Mesenchymal stem cell (in vitro differentiated cells and primary cell): ENCODE results near the gene SETD5.
A peak's percentile ranks its signal among the peaks of the same experiment; 100 is the strongest.

Source experiments
- DNase-seq: peaks from one replicate; pipeline ENCODE4 v3.0.0-alpha.2; 2013
- H2AFZ ChIP-seq: one replicate; pipeline ENCODE4 v1.6.1; 2013; ENCODE audit warnings: low read depth, mild to moderate bottlenecking, control low read depth, inconsistent platforms, low read length, moderate library complexity
- H2AK5ac ChIP-seq: 2 replicates; pipeline ENCODE4 v1.6.1; 2013; ENCODE audit warnings: low read length, moderate library complexity, mild to moderate bottlenecking, inconsistent platforms; ENCODE audit not compliant: severe bottlenecking
- H2BK120ac ChIP-seq: one replicate; pipeline ENCODE4 v1.6.1; 2013; ENCODE audit warnings: low read depth, mild to moderate bottlenecking, inconsistent platforms, low read length, moderate library complexity
- H2BK12ac ChIP-seq, 2 experiments: one replicate each; pipeline ENCODE4 v1.6.1; 2013; ENCODE audit warnings: inconsistent platforms in 2 of 2, low read length in 2 of 2, mild to moderate bottlenecking in 2 of 2, moderate library complexity in 2 of 2, control low read depth in 1 of 2
- H2BK15ac ChIP-seq: one replicate; pipeline ENCODE4 v1.6.1; 2013; ENCODE audit warnings: mild to moderate bottlenecking, low read depth, inconsistent platforms; ENCODE audit not compliant: poor library complexity, severe bottlenecking
- H2BK5ac ChIP-seq: 2 replicates; pipeline ENCODE4 v1.6.1; 2013; ENCODE audit warnings: low read depth, mild to moderate bottlenecking, low read length, control low read depth, inconsistent platforms; ENCODE audit not compliant: poor library complexity, severe bottlenecking
- H3K14ac ChIP-seq, 2 experiments: one replicate each; pipeline ENCODE4 v1.6.1; 2013; ENCODE audit warnings: inconsistent platforms in 2 of 2, low read length in 2 of 2, control low read depth in 1 of 2, mild to moderate bottlenecking in 1 of 2, moderate library complexity in 1 of 2
- H3K18ac ChIP-seq, 2 experiments: one replicate each; pipeline ENCODE4 v1.6.1; 2013; ENCODE audit warnings: inconsistent platforms in 2 of 2, low read length in 2 of 2, control low read depth in 1 of 2, low read depth in 1 of 2, mild to moderate bottlenecking in 1 of 2
- H3K23ac ChIP-seq, 2 experiments: one replicate each; pipeline ENCODE4 v1.6.1; 2013; ENCODE audit warnings: inconsistent platforms in 2 of 2, low read length in 2 of 2, mild to moderate bottlenecking in 2 of 2, moderate library complexity in 2 of 2, control low read depth in 1 of 2
- H3K27ac ChIP-seq: 2 replicates; pipeline ENCODE4 v1.5.1; 2013; ENCODE audit warnings: mild to moderate bottlenecking, moderate library complexity, low read length, control low read depth, inconsistent platforms; ENCODE audit not compliant: poor library complexity, severe bottlenecking
- H3K27me3 ChIP-seq, 2 experiments: 2 replicates each; pipeline versions ENCODE4 v1.6.1 to v1.7.0; 2013; ENCODE audit warnings: low read length in 2 of 2, mild to moderate bottlenecking in 2 of 2, moderate library complexity in 2 of 2, control low read depth in 1 of 2, inconsistent platforms in 1 of 2; ENCODE audit not compliant: control insufficient read depth in 1 of 2, insufficient read depth in 1 of 2
- H3K36me3 ChIP-seq, 2 experiments: 2 replicates each; pipeline versions ENCODE4 v1.6.1 to v1.7.0; 2013; ENCODE audit warnings: low read length in 2 of 2, control low read depth in 1 of 2, inconsistent platforms in 1 of 2, low read depth in 1 of 2, mild to moderate bottlenecking in 1 of 2; ENCODE audit not compliant: insufficient read depth in 2 of 2, control insufficient read depth in 1 of 2
- H3K4ac ChIP-seq, 2 experiments: one replicate each; pipeline ENCODE4 v1.6.1; 2013; ENCODE audit warnings: inconsistent platforms in 2 of 2, low read length in 2 of 2, mild to moderate bottlenecking in 2 of 2, moderate library complexity in 2 of 2, control low read depth in 1 of 2, low read depth in 1 of 2
- H3K4me1 ChIP-seq: 2 replicates; pipeline ENCODE4 v1.6.1; 2013; ENCODE audit warnings: low read depth, low read length, control low read depth; ENCODE audit not compliant: control insufficient read depth, insufficient read depth
- H3K4me2 ChIP-seq: 2 replicates; pipeline ENCODE4 v1.6.1; 2013; ENCODE audit warnings: low read length, mild to moderate bottlenecking, inconsistent platforms; ENCODE audit not compliant: poor library complexity, severe bottlenecking
- H3K4me3 ChIP-seq, 2 experiments: 2 replicates each; pipeline versions ENCODE4 v1.5.1 to v1.7.0; 2013; ENCODE audit warnings: low read length in 2 of 2, mild to moderate bottlenecking in 2 of 2, control low read depth in 1 of 2, low read depth in 1 of 2; ENCODE audit not compliant: insufficient read depth in 1 of 2
- H3K79me1 ChIP-seq: replicated peaks from 2 replicates; pipeline ENCODE4 v1.6.1; 2013; ENCODE audit warnings: mild to moderate bottlenecking, control low read depth, low read length, inconsistent platforms; ENCODE audit not compliant: poor library complexity, severe bottlenecking
- H3K9ac ChIP-seq: 2 replicates; pipeline ENCODE4 v1.7.0; 2013; ENCODE audit warnings: mild to moderate bottlenecking, low read length, moderate library complexity
- H3K9me3 ChIP-seq: 2 replicates; pipeline ENCODE4 v1.7.0; 2013; ENCODE audit warnings: mild to moderate bottlenecking, low read length; ENCODE audit not compliant: control insufficient read depth
- H4K8ac ChIP-seq: one replicate; pipeline ENCODE4 v1.6.1; 2013; ENCODE audit warnings: inconsistent platforms, mild to moderate bottlenecking, low read length, moderate library complexity
- H4K91ac ChIP-seq: one replicate; pipeline ENCODE4 v1.6.1; 2013; ENCODE audit warnings: mild to moderate bottlenecking, low read length, inconsistent platforms
- WGBS: methylation state at CpG from one replicate; pipeline ENCODE4 v1.1.7; 2013; ENCODE audit warnings: mixed read lengths; 5-methylcytosine and 5-hydroxymethylcytosine counted together

SETD5 gene

GRCh38 chr3:9430733-9431132, 33.3 kb downstream of the SETD5 start:
- H2AK5ac ChIP-seq, result no peak overlapping the region
- no peak for DNase-seq
- H3K9me3 ChIP-seq, result no peaks in the 10 kb centered on the region
- H4K8ac ChIP-seq, result no peak overlapping the region
- H4K91ac ChIP-seq, result no peak overlapping the region
- no peaks in the 10 kb centered on the region for H3K27me3 ChIP-seq
- H3K4me1 ChIP-seq, result peaks cover 6% of the 10 kb centered on the region
- no peak overlapping the region for H2BK5ac ChIP-seq
- H3K9ac ChIP-seq, result no peak overlapping the region
- no peak overlapping the region for H3K4me2 ChIP-seq
- no peak overlapping the region for H3K18ac ChIP-seq
- no peak overlapping the region for H2BK15ac ChIP-seq
- H3K23ac ChIP-seq, result no peak overlapping the region
- H3K4me3 ChIP-seq, result no peak overlapping the region
- peak overlapping the region; percentile 94 for H3K27ac ChIP-seq
- no peak overlapping the region for H2BK12ac ChIP-seq
- no peak overlapping the region for H2BK120ac ChIP-seq
- H2AFZ ChIP-seq, result no peak overlapping the region
- no peak overlapping the region for H3K14ac ChIP-seq
- H3K79me1 ChIP-seq, result peaks cover 3% of the 10 kb centered on the region
- 100% methylated on average over 2 of the region's 3 CpGs for WGBS
- peaks cover 24 to 93% of the 10 kb centered on the region in 2 experiments for H3K36me3 ChIP-seq
- H3K4ac ChIP-seq, result no peak overlapping the region

GRCh38 chr3:9433627-9434521, 36.5 kb downstream of the SETD5 start:
- Histone ChIP-seq H3K27me3 (no peaks in the 10 kb centered on the region), H2AFZ (no peak overlapping the region), H3K4me2 (no peak overlapping the region), H2BK15ac (no peak overlapping the region), H4K8ac (no peak overlapping the region), H3K14ac (no peak overlapping the region), H3K18ac (no peak overlapping the region), H4K91ac (no peak overlapping the region), H2BK120ac (no peak overlapping the region), H3K4ac (no peak overlapping the region), H3K4me3 (no peak overlapping the region), H3K79me1 (peaks cover 3% of the 10 kb centered on the region), H3K36me3 (peaks cover 15 to 97% of the 10 kb centered on the region in 2 experiments), H3K27ac (no peak overlapping the region), H2BK5ac (no peak overlapping the region), H3K9me3 (no peaks in the 10 kb centered on the region), H2AK5ac (no peak overlapping the region), H3K23ac (no peak overlapping the region), H3K4me1 (peaks cover 3% of the 10 kb centered on the region), H3K9ac (no peak overlapping the region), H2BK12ac (no peak overlapping the region)
- WGBS, result 94% methylated on average over 15 of the region's 15 CpGs
- DNase-seq, result no peak

- H2AFZ ChIP-seq, result no peak overlapping the region
Observed at GRCh38 chr3:9435316-9435715, 37.9 kb downstream of the SETD5 start.

GRCh38 chr3:9439331-9439730, 41.9 kb downstream of the SETD5 start:
- Histone ChIP-seq H3K36me3 (peaks cover 26 to 97% of the 10 kb centered on the region in 2 experiments), H3K79me1 (peaks cover 12% of the 10 kb centered on the region), H3K4ac (no peak overlapping the region), H3K9ac (no peak overlapping the region), H3K27me3 (no peaks in the 10 kb centered on the region), H2AK5ac (no peak overlapping the region), H2BK120ac (no peak overlapping the region), H4K91ac (no peak overlapping the region), H3K9me3 (no peaks in the 10 kb centered on the region), H3K27ac (no peak overlapping the region), H3K14ac (no peak overlapping the region), H2BK5ac (no peak overlapping the region), H2BK15ac (no peak overlapping the region), H3K18ac (no peak overlapping the region), H3K4me1 (no peaks in the 10 kb centered on the region), H4K8ac (no peak overlapping the region), H3K4me2 (no peak overlapping the region), H2AFZ (no peak overlapping the region), H3K23ac (no peak overlapping the region), H2BK12ac (no peak overlapping the region), H3K4me3 (no peak overlapping the region)
- DNase-seq, result peak; percentile 41
- 7% methylated on average over 1 of the region's 1 CpG for WGBS

More at GRCh38 chr3:9435316-9435715, 37.9 kb downstream of the SETD5 start:
- no peak overlapping the region for H2BK15ac ChIP-seq
- H2BK120ac ChIP-seq, result no peak overlapping the region
- H3K36me3 ChIP-seq, result peaks cover 15 to 97% of the 10 kb centered on the region in 2 experiments
- peaks cover 3% of the 10 kb centered on the region for H3K79me1 ChIP-seq
- no peaks in the 10 kb centered on the region for H3K9me3 ChIP-seq
- no peak overlapping the region for H2AK5ac ChIP-seq
- H3K4me1 ChIP-seq, result no peaks in the 10 kb centered on the region
- H3K23ac ChIP-seq, result no peak overlapping the region
- no peak overlapping the region for H4K8ac ChIP-seq
- no peak overlapping the region for H3K18ac ChIP-seq
- H2BK12ac ChIP-seq, result no peak overlapping the region
- H3K4me3 ChIP-seq, result no peak overlapping the region
- 100% methylated on average over 2 of the region's 3 CpGs for WGBS
- no peak overlapping the region for H3K14ac ChIP-seq
- peak overlapping the region; percentile 59 for H3K27ac ChIP-seq
- H3K27me3 ChIP-seq, result no peaks in the 10 kb centered on the region
- H4K91ac ChIP-seq, result no peak overlapping the region
- DNase-seq, result no peak
- H3K4me2 ChIP-seq, result peak overlapping the region; percentile 13
- no peak overlapping the region for H3K9ac ChIP-seq
- H2BK5ac ChIP-seq, result no peak overlapping the region
- H3K4ac ChIP-seq, result no peak overlapping the region
